Thyroid gland (tissue), 4 donors: Measurements from ENCODE around the gene UQCR11.

Experiments used
- POLR2A ChIP-seq, 2 donors: fragments of 450-650 bp; IDR thresholded peaks; one replicate each; pipeline ENCODE4 v1.6.1; 2017; ENCODE audit warnings: antibody characterized with exemption in 2 of 2, mild to moderate bottlenecking in 2 of 2, moderate library complexity in 1 of 2
- TF ChIP-seq, protein P1 (sequence below), 6 experiments: fragments of 200-600 bp in 3 of 6; fragments of 450-650 bp in 3 of 6; sonication (generic) in 3 of 6; IDR thresholded peaks; one replicate each; pipeline ENCODE4 v1.5.1; 2016 to 2019; ENCODE audit warnings: antibody characterized with exemption in 6 of 6, mild to moderate bottlenecking in 2 of 6, inconsistent platforms in 1 of 6, moderate library complexity in 1 of 6

DNA sequence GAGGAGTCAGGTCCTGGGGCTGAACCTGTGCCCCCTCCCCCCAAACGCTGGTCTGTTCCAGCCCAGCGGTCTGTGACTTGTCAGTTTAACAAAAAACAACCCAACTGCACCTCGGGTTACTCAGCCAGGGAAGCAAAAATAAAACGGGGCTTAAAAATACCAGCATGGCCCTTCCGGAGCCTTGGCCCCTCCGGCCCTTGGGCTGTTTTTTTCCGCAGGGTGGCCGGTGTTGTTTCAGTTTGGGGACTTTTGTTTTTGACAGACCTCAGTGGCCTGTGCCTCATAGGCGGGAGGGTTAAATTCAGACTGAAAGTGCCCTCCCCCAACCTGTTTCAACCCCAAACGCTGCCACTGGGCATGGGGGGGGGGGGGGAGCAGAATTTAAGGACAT lies 43.2 kb upstream of the UQCR11 start:
- TF ChIP-seq, protein P1, sequence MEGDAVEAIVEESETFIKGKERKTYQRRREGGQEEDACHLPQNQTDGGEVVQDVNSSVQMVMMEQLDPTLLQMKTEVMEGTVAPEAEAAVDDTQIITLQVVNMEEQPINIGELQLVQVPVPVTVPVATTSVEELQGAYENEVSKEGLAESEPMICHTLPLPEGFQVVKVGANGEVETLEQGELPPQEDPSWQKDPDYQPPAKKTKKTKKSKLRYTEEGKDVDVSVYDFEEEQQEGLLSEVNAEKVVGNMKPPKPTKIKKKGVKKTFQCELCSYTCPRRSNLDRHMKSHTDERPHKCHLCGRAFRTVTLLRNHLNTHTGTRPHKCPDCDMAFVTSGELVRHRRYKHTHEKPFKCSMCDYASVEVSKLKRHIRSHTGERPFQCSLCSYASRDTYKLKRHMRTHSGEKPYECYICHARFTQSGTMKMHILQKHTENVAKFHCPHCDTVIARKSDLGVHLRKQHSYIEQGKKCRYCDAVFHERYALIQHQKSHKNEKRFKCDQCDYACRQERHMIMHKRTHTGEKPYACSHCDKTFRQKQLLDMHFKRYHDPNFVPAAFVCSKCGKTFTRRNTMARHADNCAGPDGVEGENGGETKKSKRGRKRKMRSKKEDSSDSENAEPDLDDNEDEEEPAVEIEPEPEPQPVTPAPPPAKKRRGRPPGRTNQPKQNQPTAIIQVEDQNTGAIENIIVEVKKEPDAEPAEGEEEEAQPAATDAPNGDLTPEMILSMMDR (IDR thresholded peaks at IDR 0.05): no peak
- no peak for TF ChIP-seq POLR2A (IDR thresholded peaks at IDR 0.05)
